NCI-H1092 treated with DMSO at 0.1 percent for 48 hours (cell line): ENCODE data around the gene FBXO24.
"Not testable (repeated sequence)": the region's sequence is repeated elsewhere in the genome, so short reads cannot be mapped to it uniquely, and the experiment has no call there.

Source experiments
- DNase-seq: peaks from one replicate; lab custom pipeline; 2025; lab: John Stamatoyannopoulos, UW

Gene FBXO24

GRCh38 chr7:100586266-100587025 is at the start of gene FBXO24:
Gene FBXO24 (plus strand): TSS chr7:100586328. CDS start chr7:100586626, 298 bp downstream.
- peak; percentile 100 for DNase-seq

GRCh38 chr7:100536695-100537094 is 49.4 kb upstream of the FBXO24 start:
- not testable (repeated sequence) for DNase-seq

- no peak for DNase-seq
These were observed 47.8 kb upstream of the FBXO24 start for GRCh38 chr7:100538348-100538653.

- peak; percentile 100 for DNase-seq
These were observed 47.3 kb upstream of the FBXO24 start, which contains the start of gene AGFG2 for GRCh38 chr7:100538654-100539435. Gene AGFG2 (plus strand): TSS chr7:100539203. CDS start chr7:100539347, 144 bp downstream.

GRCh38 chr7:100539436-100540006 is 46.6 kb upstream of the FBXO24 start:
- DNase-seq: no peak

- DNase-seq: no peak
These were observed 45.9 kb upstream of the FBXO24 start for GRCh38 chr7:100540073-100540723.

- not testable (repeated sequence) for DNase-seq
These were observed 44.8 kb upstream of the FBXO24 start for GRCh38 chr7:100541309-100541708.

- no peak for DNase-seq
These were observed 42.5 kb upstream of the FBXO24 start for GRCh38 chr7:100543586-100543985.

GRCh38 chr7:100544386-100544785 is 41.7 kb upstream of the FBXO24 start:
- no peak for DNase-seq

GRCh38 chr7:100544967-100545359 is 41.2 kb upstream of the FBXO24 start:
- no peak for DNase-seq

- peak; percentile 47 for DNase-seq
These were observed 40.6 kb upstream of the FBXO24 start for GRCh38 chr7:100545360-100546128.

- peak; percentile 70 for DNase-seq
These were observed 39.8 kb upstream of the FBXO24 start for GRCh38 chr7:100546129-100546925.

- peak; percentile 84 for DNase-seq
These were observed 39.0 kb upstream of the FBXO24 start for GRCh38 chr7:100546926-100547800.

GRCh38 chr7:100547872-100548271 is 38.3 kb upstream of the FBXO24 start:
- peak; percentile 67 for DNase-seq

- not testable (repeated sequence) for DNase-seq
These were observed 37.7 kb upstream of the FBXO24 start for GRCh38 chr7:100548446-100548845.

GRCh38 chr7:100552532-100552931 is 33.6 kb upstream of the FBXO24 start:
- DNase-seq: no peak

GRCh38 chr7:100553032-100553431 is 33.1 kb upstream of the FBXO24 start:
- no peak for DNase-seq

GRCh38 chr7:100555701-100556100 is 30.4 kb upstream of the FBXO24 start:
- DNase-seq: no peak

GRCh38 chr7:100556541-100556940 is 29.6 kb upstream of the FBXO24 start:
- DNase-seq: no peak

- DNase-seq: no peak
These were observed 27.0 kb upstream of the FBXO24 start for GRCh38 chr7:100559127-100559526.
